GM23338 (cell line): ENCODE results near the gene OPN4. TPM values are rescaled to one million over a fixed set of nuclear protein-coding genes. Genes with fewer than 3 reads are reported as not detected.

Experiments used
- ATAC-seq: fragments of 200-7000 bp; cut with Tn5 transposase; 3 replicates; pipeline ENCODE4 v1.9.1; 2020
- DNase-seq: peaks from one replicate; pipeline ENCODE4 v3.0.0-alpha.2; 2015; ENCODE audit warnings: low spot score
- H2AFZ ChIP-seq: fragments of 200-600 bp; sonication (generic); 2 replicates; pipeline ENCODE4 v1.8.0; 2016; ENCODE audit warnings: antibody characterized with exemption, mild to moderate bottlenecking, moderate library complexity
- H3F3A ChIP-seq: fragments of 200-600 bp; sonication (generic); replicated peaks from 2 replicates; pipeline ENCODE4 v1.8.0; 2017; ENCODE audit warnings: antibody characterized with exemption, mixed run types, low read depth
- H3K27ac ChIP-seq: fragments of 200-600 bp; sonication (generic); 2 replicates; pipeline ENCODE4 v1.6.1; 2016; ENCODE audit warnings: low read depth
- H3K27me3 ChIP-seq: fragments of 200-600 bp; sonication (generic); 2 replicates; pipeline ENCODE4 v1.8.0; 2016; ENCODE audit warnings: mild to moderate bottlenecking, mixed run types, moderate library complexity; ENCODE audit not compliant: insufficient read depth
- H3K36me3 ChIP-seq: fragments of 200-600 bp; sonication (generic); 2 replicates; pipeline ENCODE4 v1.8.0; 2016; ENCODE audit warnings: mild to moderate bottlenecking; ENCODE audit not compliant: insufficient read depth
- H3K4me1 ChIP-seq: fragments of 200-600 bp; sonication (generic); 2 replicates; pipeline ENCODE4 v1.8.0; 2016; ENCODE audit warnings: mild to moderate bottlenecking, moderate library complexity; ENCODE audit not compliant: insufficient read depth
- H3K4me2 ChIP-seq: fragments of 200-600 bp; sonication (generic); 2 replicates; pipeline ENCODE4 v1.7.1; 2017; ENCODE audit warnings: mixed run types
- H3K4me3 ChIP-seq: fragments of 200-600 bp; sonication (generic); 2 replicates; pipeline ENCODE4 v1.6.1; 2016; ENCODE audit warnings: mixed run types
- H3K79me2 ChIP-seq: fragments of 200-600 bp; sonication (generic); replicated peaks from 2 replicates; pipeline ENCODE4 v1.8.0; 2017; ENCODE audit warnings: mild to moderate bottlenecking; ENCODE audit not compliant: insufficient read depth
- H3K9me2 ChIP-seq: fragments of 200-600 bp; sonication (generic); 2 replicates; pipeline ENCODE4 v1.8.0; 2017; ENCODE audit not compliant: insufficient read depth
- H4K20me1 ChIP-seq: fragments of 200-600 bp; sonication (generic); replicated peaks from 2 replicates; pipeline ENCODE4 v1.8.0; 2017; ENCODE audit warnings: mild to moderate bottlenecking; ENCODE audit not compliant: insufficient read depth
- H3K27ac Mint-ChIP-seq: 2 replicates; pipeline ENCODE4 v1.8.0; 2020; ENCODE audit warnings: inconsistent platforms, mild to moderate bottlenecking, moderate library complexity, mixed read lengths
- H3K27me3 Mint-ChIP-seq: 3 replicates; pipeline ENCODE4 v1.8.0; 2022; ENCODE audit warnings: low read depth, mild to moderate bottlenecking, moderate library complexity, mixed read lengths, inconsistent platforms; ENCODE audit not compliant: insufficient read depth, poor library complexity
- H3K36me3 Mint-ChIP-seq: 3 replicates; pipeline ENCODE4 v1.8.0; 2021; ENCODE audit warnings: low read depth, mild to moderate bottlenecking, inconsistent platforms, moderate library complexity, mixed read lengths
- H3K4me1 Mint-ChIP-seq: 3 replicates; pipeline ENCODE4 v1.8.0; 2020; ENCODE audit warnings: mild to moderate bottlenecking, inconsistent platforms, mixed read lengths
- H3K4me3 Mint-ChIP-seq: 3 replicates; pipeline ENCODE4 v1.8.0; 2021; ENCODE audit warnings: moderate library complexity, mild to moderate bottlenecking, inconsistent platforms, mixed read lengths
- H3K9me3 Mint-ChIP-seq: 3 replicates; pipeline ENCODE4 v1.8.0; 2020; ENCODE audit warnings: moderate library complexity, mild to moderate bottlenecking, inconsistent platforms, mixed read lengths
- POLR2AphosphoS5 ChIP-seq: IDR thresholded peaks from 2 replicates; pipeline ENCODE4 v1.6.1; 2016; ENCODE audit warnings: antibody characterized with exemption, low read depth
- ZNF114 ChIP-seq: fragments of 250-450 bp; sonication (Bioruptor Pico); IDR thresholded peaks from 2 replicates; pipeline ENCODE4 v1.5.0; 2020; ENCODE audit warnings: mild to moderate bottlenecking, moderate library complexity
- ZNF462 ChIP-seq: fragments of 250-450 bp; sonication (Bioruptor Pico); IDR thresholded peaks from 2 replicates; pipeline ENCODE4 v1.5.0; 2020; ENCODE audit warnings: mild to moderate bottlenecking, moderate library complexity
- polyA plus RNA-seq: library from polyadenylated mRNA; unstranded; fragments of >200 nt; fragmentation: Nextera tagmentation; extraction: Ambion mirVana; gene quantifications from 2 replicates; pipeline ENCODE4 v1.2.1, GENCODE V29; 2016
- total RNA-seq: library from RNA; depleted of rRNA; stranded (reverse); fragments of >200 nt; shearing (Covaris generic); gene quantifications from 2 replicates; pipeline ENCODE4 v1.2.3, GENCODE V29; 2014
- TF ChIP-seq, protein P1 (sequence below), 2 experiments: fragments of 200-600 bp in 1 of 2; sonication (generic) in 1 of 2; conservative IDR thresholded peaks; 2 replicates each; pipeline versions ENCODE4 v1.5.1 to v1.6.1; 2016 to 2017; ENCODE audit warnings: antibody characterized with exemption in 2 of 2, low read depth in 2 of 2, mild to moderate bottlenecking in 2 of 2, moderate library complexity in 1 of 2

Gene OPN4
- total and polyA plus RNA-seq, 2 experiments from 2014 or later, result not detected

DNA sequence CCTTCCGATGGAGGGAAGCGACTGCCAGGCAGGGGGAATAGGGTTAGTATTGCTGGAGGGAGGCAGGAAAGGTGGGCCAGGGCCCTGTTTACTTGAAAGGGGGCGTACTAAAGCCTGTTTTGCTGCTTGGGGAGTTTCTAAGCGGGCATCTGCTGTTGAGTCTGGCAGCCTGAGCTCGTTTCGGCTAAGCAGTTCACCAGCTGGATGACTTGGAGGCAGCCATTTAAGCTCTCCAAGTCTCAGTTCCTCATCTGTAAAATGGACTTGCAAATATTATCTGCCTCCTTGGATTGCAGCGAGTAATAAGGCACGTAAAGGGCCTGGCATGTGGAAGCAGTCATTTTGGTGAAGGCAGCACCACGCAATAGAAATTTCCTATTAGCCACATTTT is 58.0 kb downstream of the OPN4 start:
- H3K27ac ChIP-seq, result no peak overlapping the region
- no peaks in the 10 kb centered on the region for H4K20me1 ChIP-seq

DNA sequence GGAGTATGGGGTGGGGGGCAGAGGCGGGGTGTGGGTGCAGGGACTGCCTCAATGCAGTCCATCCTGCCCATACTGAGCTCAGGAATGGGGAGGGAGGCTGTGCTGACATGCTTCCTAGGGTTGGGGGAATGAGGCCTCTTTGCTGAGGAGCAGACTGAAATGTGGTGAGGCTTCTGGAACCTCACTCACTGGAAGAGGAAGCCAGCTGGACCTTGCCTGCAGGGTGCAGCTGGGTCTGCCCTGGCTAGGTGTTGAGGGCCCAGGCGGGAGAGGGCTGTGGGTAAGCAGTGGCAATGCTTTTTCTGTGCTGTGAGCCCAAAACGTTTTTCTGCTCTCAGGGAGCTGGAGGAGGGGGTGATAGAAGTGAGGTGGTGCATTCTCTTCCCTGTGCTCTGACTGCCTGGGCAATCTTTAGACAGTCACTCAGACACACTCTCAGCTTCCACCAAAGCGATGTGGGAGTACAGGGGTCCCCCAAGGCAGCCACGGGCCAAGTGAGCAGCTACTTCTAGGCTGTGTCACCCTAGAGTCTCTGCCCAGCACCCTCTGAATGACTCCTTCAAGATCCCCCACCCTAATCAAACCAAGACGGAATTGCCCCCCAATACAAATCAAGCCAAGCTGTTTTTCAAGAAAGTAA is 60.9 kb downstream of the OPN4 start:
- Histone ChIP-seq H4K20me1 (no peaks in the 10 kb centered on the region), H3K27me3 (no peaks in the 10 kb centered on the region), H3K27ac (no peak overlapping the region), H3F3A (peaks cover 12% of the 10 kb centered on the region; the same call in 1 of the 2 replicates), H3K4me1 (peaks cover 22% of the 10 kb centered on the region), H3K79me2 (no peaks in the 10 kb centered on the region), H2AFZ (peak overlapping the region; percentile 76; the same call in 1 of the 2 replicates), H3K4me2 (no peak overlapping the region), H3K36me3 (no peaks in the 10 kb centered on the region), H3K9me2 (no peaks in the 10 kb centered on the region), H3K4me3 (no peak overlapping the region)
- Mint-ChIP-seq H3K27ac (no peak overlapping the region), H3K9me3 (no peaks in the 10 kb centered on the region; the same call in 2 of the 3 replicates), H3K27me3 (peaks cover 19% of the 10 kb centered on the region), H3K4me1 (peaks cover 30% of the 10 kb centered on the region), H3K4me3 (no peak overlapping the region), H3K36me3 (no peaks in the 10 kb centered on the region; the same call in 2 of the 3 replicates)
- ATAC-seq, result no peak
- DNase-seq, result no peak
- no peak for TF ChIP-seq POLR2AphosphoS5
- TF ChIP-seq ZNF462, result no peak

More for the DNA sequence above, 58.0 kb downstream of the OPN4 start:
- ATAC-seq, result peak; percentile 5; the same call in 2 of the 3 replicates
- peak overlapping the region; percentile 96 for H3K4me2 ChIP-seq
- H3K4me1 ChIP-seq, result peaks cover 22% of the 10 kb centered on the region
- H3K36me3 ChIP-seq, result no peaks in the 10 kb centered on the region
- peak; percentile 57 for DNase-seq
- no peaks in the 10 kb centered on the region; the same call in 2 of the 3 replicates for H3K36me3 Mint-ChIP-seq
- H3K4me1 Mint-ChIP-seq, result peaks cover 42% of the 10 kb centered on the region
- TF ChIP-seq ZNF114 (CRISPR knock-in tag), result no peak
- TF ChIP-seq, protein P1, sequence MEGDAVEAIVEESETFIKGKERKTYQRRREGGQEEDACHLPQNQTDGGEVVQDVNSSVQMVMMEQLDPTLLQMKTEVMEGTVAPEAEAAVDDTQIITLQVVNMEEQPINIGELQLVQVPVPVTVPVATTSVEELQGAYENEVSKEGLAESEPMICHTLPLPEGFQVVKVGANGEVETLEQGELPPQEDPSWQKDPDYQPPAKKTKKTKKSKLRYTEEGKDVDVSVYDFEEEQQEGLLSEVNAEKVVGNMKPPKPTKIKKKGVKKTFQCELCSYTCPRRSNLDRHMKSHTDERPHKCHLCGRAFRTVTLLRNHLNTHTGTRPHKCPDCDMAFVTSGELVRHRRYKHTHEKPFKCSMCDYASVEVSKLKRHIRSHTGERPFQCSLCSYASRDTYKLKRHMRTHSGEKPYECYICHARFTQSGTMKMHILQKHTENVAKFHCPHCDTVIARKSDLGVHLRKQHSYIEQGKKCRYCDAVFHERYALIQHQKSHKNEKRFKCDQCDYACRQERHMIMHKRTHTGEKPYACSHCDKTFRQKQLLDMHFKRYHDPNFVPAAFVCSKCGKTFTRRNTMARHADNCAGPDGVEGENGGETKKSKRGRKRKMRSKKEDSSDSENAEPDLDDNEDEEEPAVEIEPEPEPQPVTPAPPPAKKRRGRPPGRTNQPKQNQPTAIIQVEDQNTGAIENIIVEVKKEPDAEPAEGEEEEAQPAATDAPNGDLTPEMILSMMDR (conservative IDR thresholded peaks at IDR 0.05; ENCODE audit: low read depth in 2 of 2), result 0 out of 4 replicates have a peak, but pooled peaks of 1 of the 2 experiments have one; percentile 17
- no peaks in the 10 kb centered on the region for H3K9me2 ChIP-seq
- peak overlapping the region; percentile 81 for H3K4me3 Mint-ChIP-seq
- H3K4me3 ChIP-seq, result peak overlapping the region; percentile 74
- H3K27me3 ChIP-seq, result no peaks in the 10 kb centered on the region
- peaks cover 12% of the 10 kb centered on the region; the same call in 1 of the 2 replicates for H3F3A ChIP-seq
- no peak overlapping the region for H3K27ac Mint-ChIP-seq
- peak overlapping the region; percentile 95 for H2AFZ ChIP-seq
- no peaks in the 10 kb centered on the region; the same call in 2 of the 3 replicates for H3K9me3 Mint-ChIP-seq
- H3K79me2 ChIP-seq, result no peaks in the 10 kb centered on the region
- H3K27me3 Mint-ChIP-seq, result peaks cover 23% of the 10 kb centered on the region
